WI38 (cell line): ENCODE data around the gene SLC47A1.
A peak's percentile ranks its signal among the peaks of the same experiment; 100 is the strongest.
"Not testable (repeated sequence)": the region's sequence is repeated elsewhere in the genome, so short reads cannot be mapped to it uniquely, and the experiment has no call there.

Source experiments
- H3K4me3 ChIP-seq: 2 replicates; pipeline ENCODE4 v1.5.1; 2011; ENCODE audit warnings: low read depth, mild to moderate bottlenecking, control low read depth, low read length
- CTCF ChIP-seq: IDR thresholded peaks from 2 replicates; pipeline ENCODE4 v1.5.1; 2012; ENCODE audit warnings: low read depth, mild to moderate bottlenecking, control low read depth, low read length

Gene SLC47A1

GRCh38 chr17:19495828-19496528 lies 37.7 kb upstream of the SLC47A1 start:
- no peak for TF ChIP-seq CTCF
- H3K4me3 ChIP-seq: no peak overlapping the region

GRCh38 chr17:19497624-19498023 lies 36.0 kb upstream of the SLC47A1 start:
- no peak for TF ChIP-seq CTCF
- H3K4me3 ChIP-seq: no peak overlapping the region

- H3K4me3 ChIP-seq: no peak overlapping the region
- TF ChIP-seq CTCF: no peak
Observed at GRCh38 chr17:19501219-19501618, 32.4 kb upstream of the SLC47A1 start.

- no peak overlapping the region for H3K4me3 ChIP-seq
- TF ChIP-seq CTCF: no peak
Observed at GRCh38 chr17:19502517-19502916, 31.1 kb upstream of the SLC47A1 start.

GRCh38 chr17:19505561-19505960 lies 28.1 kb upstream of the SLC47A1 start:
- not testable (repeated sequence) for H3K4me3 ChIP-seq

- H3K4me3 ChIP-seq: peak overlapping the region; percentile 73
- TF ChIP-seq CTCF: no peak
Observed at GRCh38 chr17:19507775-19508576, 25.7 kb upstream of the SLC47A1 start.

- no peak for TF ChIP-seq CTCF
- H3K4me3 ChIP-seq: peak overlapping the region; percentile 73
Observed at GRCh38 chr17:19508577-19508867, 25.1 kb upstream of the SLC47A1 start.

- H3K4me3 ChIP-seq: not testable (repeated sequence)
Observed at GRCh38 chr17:19509281-19509852, 24.3 kb upstream of the SLC47A1 start.
